BJ (cell line): ENCODE data around the gene ANKS3. TPM values are rescaled to one million over a fixed set of nuclear protein-coding genes. Genes with fewer than 3 reads are reported as not detected.

Experiments used
- CTCF ChIA-PET: fragments of 350-600 bp; formaldehyde crosslinking; extraction: SDS; loops from one replicate; lab custom pipeline; 2021; ENCODE audit warnings: antibody characterized with exemption, inconsistent platforms; lab: Yijun Ruan, JAX
- POLR2A ChIA-PET: fragments of 300-600 bp; sonication (Branson Sonifier 250); formaldehyde crosslinking; extraction: SDS; loops from one replicate; lab custom pipeline; 2021; ENCODE audit warnings: antibody characterized with exemption; lab: Charles Lee
- DNase-seq: peaks from one replicate; pipeline ENCODE4 v3.0.0-alpha.2; 2011; ENCODE audit warnings: low read depth
- H3K27me3 ChIP-seq: 2 replicates; pipeline ENCODE4 v1.6.0; 2011; ENCODE audit warnings: low read length; ENCODE audit not compliant: control insufficient read depth, insufficient read depth
- H3K36me3 ChIP-seq: 2 replicates; pipeline ENCODE4 v1.5.1; 2011; ENCODE audit warnings: low read length; ENCODE audit not compliant: control insufficient read depth, insufficient read depth
- H3K4me3 ChIP-seq: 2 replicates; pipeline ENCODE4 v1.5.1; 2011; ENCODE audit warnings: low read depth, mild to moderate bottlenecking, control low read depth, low read length
- polyA plus RNA-seq: library from polyadenylated mRNA; depleted of rRNA; stranded (reverse); fragments of >200 nt; gene quantifications from 2 replicates; pipeline ENCODE4 v1.2.3, GENCODE V29; 2011
- TF ChIP-seq, protein P1 (sequence below): IDR thresholded peaks from 2 replicates; pipeline ENCODE4 v1.5.1; 2011; ENCODE audit warnings: low read depth, mild to moderate bottlenecking, control low read depth, inconsistent platforms, low read length, moderate library complexity; ENCODE audit not compliant: insufficient read depth

Gene ANKS3
- polyA plus RNA-seq, 1 experiment: 23.7 TPM

GRCh38 chr16:4666537-4667202, 67.4 kb downstream of the ANKS3 start:
- DNase-seq: no peak
- TF ChIP-seq, protein P1, sequence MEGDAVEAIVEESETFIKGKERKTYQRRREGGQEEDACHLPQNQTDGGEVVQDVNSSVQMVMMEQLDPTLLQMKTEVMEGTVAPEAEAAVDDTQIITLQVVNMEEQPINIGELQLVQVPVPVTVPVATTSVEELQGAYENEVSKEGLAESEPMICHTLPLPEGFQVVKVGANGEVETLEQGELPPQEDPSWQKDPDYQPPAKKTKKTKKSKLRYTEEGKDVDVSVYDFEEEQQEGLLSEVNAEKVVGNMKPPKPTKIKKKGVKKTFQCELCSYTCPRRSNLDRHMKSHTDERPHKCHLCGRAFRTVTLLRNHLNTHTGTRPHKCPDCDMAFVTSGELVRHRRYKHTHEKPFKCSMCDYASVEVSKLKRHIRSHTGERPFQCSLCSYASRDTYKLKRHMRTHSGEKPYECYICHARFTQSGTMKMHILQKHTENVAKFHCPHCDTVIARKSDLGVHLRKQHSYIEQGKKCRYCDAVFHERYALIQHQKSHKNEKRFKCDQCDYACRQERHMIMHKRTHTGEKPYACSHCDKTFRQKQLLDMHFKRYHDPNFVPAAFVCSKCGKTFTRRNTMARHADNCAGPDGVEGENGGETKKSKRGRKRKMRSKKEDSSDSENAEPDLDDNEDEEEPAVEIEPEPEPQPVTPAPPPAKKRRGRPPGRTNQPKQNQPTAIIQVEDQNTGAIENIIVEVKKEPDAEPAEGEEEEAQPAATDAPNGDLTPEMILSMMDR: no peak
- POLR2A ChIA-PET: no interaction called here
- CTCF ChIA-PET: no interaction called here
- Histone ChIP-seq H3K4me3 (no peak overlapping the region), H3K27me3 (no peaks in the 10 kb centered on the region), H3K36me3 (peaks cover 36% of the 10 kb centered on the region)

DNA sequence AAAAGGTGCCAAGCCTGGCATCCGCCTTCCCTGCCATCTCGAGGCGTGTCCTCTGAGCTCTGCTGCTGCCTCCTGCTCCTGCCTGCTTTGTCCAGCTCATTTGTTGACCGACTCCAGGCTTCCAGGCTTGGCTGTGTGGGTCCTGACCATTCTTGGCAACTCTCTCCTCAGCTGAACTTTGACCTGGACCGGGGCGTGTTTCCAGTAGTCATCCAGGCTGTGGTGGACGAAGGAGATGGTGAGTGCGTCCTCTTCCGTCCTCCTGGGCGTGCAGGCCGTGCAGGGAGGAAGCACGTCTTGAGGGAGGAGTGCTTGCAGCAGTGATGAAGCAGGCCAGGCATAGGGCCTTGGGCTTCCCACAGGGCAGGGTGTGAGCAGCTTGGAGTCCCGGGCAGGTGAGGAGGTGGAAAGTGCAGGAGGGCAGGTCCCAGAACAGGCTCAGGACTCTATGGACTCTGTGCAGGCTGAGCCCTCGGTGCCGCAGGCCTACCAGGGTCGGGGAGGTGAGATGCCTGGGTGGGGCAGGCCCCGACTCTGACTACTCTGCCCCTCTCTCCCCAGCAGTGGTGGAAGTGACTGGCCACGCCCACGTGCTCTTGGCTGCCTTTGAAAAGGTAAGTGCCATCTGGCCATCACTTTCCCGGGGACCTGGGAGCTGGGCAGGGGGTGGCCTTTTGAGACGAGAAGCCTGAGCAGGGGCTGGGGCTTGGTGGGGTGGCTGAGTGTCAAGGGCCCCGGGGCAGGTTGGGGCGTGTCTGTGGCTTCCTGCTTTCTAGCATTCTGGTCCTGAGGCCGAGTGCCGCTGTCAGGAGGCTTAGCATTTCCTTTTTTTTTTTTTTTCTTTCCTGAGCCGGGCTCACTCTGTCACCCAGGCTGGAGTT, 69.3 kb downstream of the ANKS3 start:
- Histone ChIP-seq H3K4me3 (no peak overlapping the region), H3K27me3 (no peaks in the 10 kb centered on the region), H3K36me3 (peaks cover 42% of the 10 kb centered on the region)
- CTCF ChIA-PET: interaction anchor here (0.6 kb wide), 1 partner anchor 303 kb away, joined by 3 read pairs; no protein-coding TSS in a partner anchor
- no peak for DNase-seq
- TF ChIP-seq, protein P1: no peak
- POLR2A ChIA-PET: no interaction called here

GRCh38 chr16:4663777-4664465, 70.2 kb downstream of the ANKS3 start:
- peaks cover 44% of the 10 kb centered on the region for H3K36me3 ChIP-seq
- TF ChIP-seq, protein P1: no peak
- CTCF ChIA-PET: no interaction called here
- DNase-seq: no peak
- no peaks in the 10 kb centered on the region for H3K27me3 ChIP-seq
- POLR2A ChIA-PET: no interaction called here
- H3K4me3 ChIP-seq: no peak overlapping the region

DNA sequence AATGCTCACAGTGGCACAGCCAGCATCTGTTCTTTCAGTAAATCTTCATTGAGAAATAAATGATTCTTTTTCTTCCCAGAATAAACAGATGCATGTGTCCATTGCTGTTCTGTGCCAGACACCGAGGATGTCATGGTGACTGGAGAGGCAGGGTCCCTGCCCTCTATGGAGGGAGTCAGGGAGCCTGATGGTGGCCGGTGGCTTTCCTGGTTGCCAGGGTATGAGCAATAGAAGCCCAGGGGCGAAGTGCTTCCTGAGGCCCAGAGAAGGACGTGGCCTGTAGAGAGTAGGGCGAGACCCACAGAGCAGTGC, 70.7 kb downstream of the ANKS3 start:
- POLR2A ChIA-PET: no interaction called here
- CTCF ChIA-PET: no interaction called here
- TF ChIP-seq, protein P1: no peak
- Histone ChIP-seq H3K36me3 (peaks cover 42% of the 10 kb centered on the region), H3K4me3 (no peak overlapping the region), H3K27me3 (no peaks in the 10 kb centered on the region)
- DNase-seq: no peak

- DNase-seq: no peak
- TF ChIP-seq, protein P1: no peak
- POLR2A ChIA-PET: no interaction called here
- Histone ChIP-seq H3K4me3 (no peak overlapping the region), H3K36me3 (peaks cover 39% of the 10 kb centered on the region), H3K27me3 (no peaks in the 10 kb centered on the region)
- CTCF ChIA-PET: interaction anchor here (1.7 kb wide), 1 partner anchor 11 kb away, joined by 7 read pairs; no protein-coding TSS in a partner anchor
Observed at GRCh38 chr16:4661661-4662060, 72.4 kb downstream of the ANKS3 start.
